Spleen (tissue), 11 donors: Measurements from ENCODE around the gene RESP18. TPM values are rescaled to one million over a fixed set of nuclear protein-coding genes. Genes with fewer than 3 reads are reported as not detected.

ENCODE experiments used
- DNase-seq: peaks from one replicate; pipeline ENCODE4 v3.0.0-alpha.2; 2020
- H3K27ac ChIP-seq, 8 donors: fragments of 200-600 bp; sonication (generic) in 7 of 8; 1 replicate in 4 of 8; 2 replicates in 4 of 8; pipeline versions ENCODE4 v1.5.0 to v1.8.0; 2016 to 2021; ENCODE audit warnings: inconsistent platforms in 4 of 8, mild to moderate bottlenecking in 4 of 8, moderate library complexity in 1 of 8
- H3K27me3 ChIP-seq, 7 donors: fragments of 200-600 bp; sonication (generic) in 6 of 7; replicated peaks in 1 of 7; 1 replicate in 4 of 7; 2 replicates in 3 of 7; pipeline versions ENCODE4 v1.5.0 to v1.8.0; 2016 to 2021; ENCODE audit warnings: inconsistent platforms in 3 of 7, mild to moderate bottlenecking in 1 of 7
- H3K36me3 ChIP-seq, 6 donors: fragments of 200-600 bp; sonication (generic) in 5 of 6; 1 replicate in 4 of 6; 2 replicates in 2 of 6; pipeline versions ENCODE4 v1.5.0 to v1.8.0; 2016 to 2021; ENCODE audit warnings: inconsistent platforms in 2 of 6
- H3K4me1 ChIP-seq, 6 donors: fragments of 200-600 bp; sonication (generic) in 5 of 6; 1 replicate in 3 of 6; 2 replicates in 3 of 6; pipeline versions ENCODE4 v1.5.0 to v1.8.0; 2016 to 2021; ENCODE audit warnings: inconsistent platforms in 3 of 6
- H3K4me3 ChIP-seq, 8 donors: fragments of 200-600 bp; sonication (generic) in 7 of 8; 1 replicate in 4 of 8; 2 replicates in 4 of 8; pipeline versions ENCODE4 v1.5.0 to v1.8.0; 2016 to 2021; ENCODE audit warnings: inconsistent platforms in 4 of 8, mild to moderate bottlenecking in 4 of 8, moderate library complexity in 2 of 8
- H3K9me3 ChIP-seq, 8 donors: fragments of 200-600 bp; sonication (generic) in 7 of 8; 1 replicate in 4 of 8; 2 replicates in 4 of 8; pipeline versions ENCODE4 v1.5.0 to v1.8.0; 2016 to 2021; ENCODE audit warnings: inconsistent platforms in 4 of 8
- CTCF ChIP-seq, 11 experiments: fragments of 200-600 bp in 7 of 11; fragments of 450-650 bp in 4 of 11; sonication (generic) in 4 of 11; IDR thresholded peaks in 8 of 11; conservative IDR thresholded peaks in 3 of 11; 1 replicate in 7 of 11; 2 replicates in 4 of 11; pipeline versions ENCODE4 v1.4.0 to v1.8.0; 2016 to 2021; ENCODE audit warnings: antibody characterized with exemption in 11 of 11, inconsistent platforms in 4 of 11, mild to moderate bottlenecking in 1 of 11
- POLR2A ChIP-seq, 3 donors: fragments of 450-650 bp; IDR thresholded peaks; one replicate each; pipeline ENCODE4 v1.5.1; 2017; ENCODE audit warnings: antibody characterized with exemption in 3 of 3, mild to moderate bottlenecking in 1 of 3
- POLR2AphosphoS5 ChIP-seq, 3 donors: sonication (generic); formaldehyde crosslinking; IDR thresholded peaks; one replicate each; pipeline ENCODE4 v1.5.1; 2017; ENCODE audit warnings: antibody characterized with exemption in 3 of 3
- WGBS, 5 donors: extraction: QIAGEN DNeasy Blood & Tissue Kit in 3 of 5; methylation state at CpG; one replicate each; pipeline versions ENCODE4 v1.1.5 to v1.1.7; 2013 to 2018; 5-methylcytosine and 5-hydroxymethylcytosine counted together
- intact Hi-C: fragments of 100-400 bp; cut with DNase I; formaldehyde crosslinking; loops from one replicate; pipeline ENCODE4 v1.15.0; 2023; ENCODE audit warnings: low total_unique reads
- polyA plus RNA-seq, 3 donors: library from polyadenylated mRNA; stranded (reverse); fragments of 200-250 nt; gene quantifications; one replicate each; pipeline ENCODE4 v1.2.1, GENCODE V29; 2013
- total RNA-seq, 7 donors: library from RNA; depleted of rRNA in 3 of 7; stranded (reverse); fragments of >200 nt in 3 of 7; fragmentation: NEBNext Ultra II Directional in 4 of 7; extraction: Animal tissue kit (Norgen Biotek cat#: 25700) in 4 of 7; gene quantifications; one replicate each; pipeline versions ENCODE4 v1.1.0 to v1.2.1, GENCODE V29; 2016 to 2021
- donor health status: healthy with polysubstance abuse.
- donor health status: DM: no; HTN: no; CAD: no; lungs with moderate emphysema.
- donor health status: DM: no; HTN: no; CAD: no.
- donor health status: Bipolar disorder and iron deficiency.
- donor health status: healthy.
- donor health status: DM: no; HTN: no; CAD: no.
- donor health status: DM: yes; HTN: yes; CAD: no.

Gene RESP18
- total and polyA plus RNA-seq, 10 donors: 0.83 TPM; not detected in 9

GRCh38 chr2:219335373-219335786, 2.8 kb upstream of the RESP18 start:
- intact Hi-C loops: no loop called here
- no peak for DNase-seq
- no peak overlapping the region for H3K4me3 ChIP-seq
- peaks cover 0 to 24% (median 17%) of the 10 kb centered on the region in 8 donors for H3K9me3 ChIP-seq
- 26 to 55% (median 39%) methylated on average over 5 of the region's 5 CpGs for WGBS, 5 donors
- peaks cover 0 to 3% (median 0%) of the 10 kb centered on the region in 6 donors for H3K4me1 ChIP-seq
- no peak overlapping the region for H3K27ac ChIP-seq
- TF ChIP-seq POLR2AphosphoS5 (IDR thresholded peaks at IDR 0.05) (no peak), CTCF (IDR thresholded peaks at IDR 0.05 in 8 of 11, conservative IDR thresholded peaks at IDR 0.05 in 3 of 11) (no peak), POLR2A (IDR thresholded peaks at IDR 0.05) (no peak)
- H3K27me3 ChIP-seq: peaks cover 3 to 69% (median 36%) of the 10 kb centered on the region in 7 donors
- no peaks in the 10 kb centered on the region for H3K36me3 ChIP-seq

GRCh38 chr2:219334076-219334475, 1.5 kb upstream of the RESP18 start:
- 61 to 94% (median 93%) methylated on average over 2 of the region's 2 CpGs for WGBS, 5 donors
- DNase-seq: no peak
- H3K9me3 ChIP-seq: peaks cover 0 to 24% (median 17%) of the 10 kb centered on the region in 8 donors
- no peak for TF ChIP-seq POLR2A (IDR thresholded peaks at IDR 0.05)
- no peak for TF ChIP-seq POLR2AphosphoS5 (IDR thresholded peaks at IDR 0.05)
- no peak for TF ChIP-seq CTCF (IDR thresholded peaks at IDR 0.05 in 8 of 11, conservative IDR thresholded peaks at IDR 0.05 in 3 of 11)
- H3K27me3 ChIP-seq: peaks cover 3 to 82% (median 36%) of the 10 kb centered on the region in 7 donors
- no peak overlapping the region for H3K4me3 ChIP-seq
- peaks cover 0 to 3% (median 0%) of the 10 kb centered on the region in 6 donors for H3K4me1 ChIP-seq
- intact Hi-C loops: no loop called here
- H3K36me3 ChIP-seq: no peaks in the 10 kb centered on the region
- no peak overlapping the region for H3K27ac ChIP-seq

GRCh38 chr2:219331560-219332213, 857 bp downstream of the RESP18 start:
- Histone ChIP-seq H3K36me3 (no peaks in the 10 kb centered on the region), H3K9me3 (peaks cover 0 to 18% (median 14%) of the 10 kb centered on the region in 8 donors), H3K4me3 (no peak overlapping the region), H3K27ac (no peak overlapping the region), H3K27me3 (peaks cover 3 to 83% (median 36%) of the 10 kb centered on the region in 7 donors), H3K4me1 (peaks cover 0 to 3% (median 0%) of the 10 kb centered on the region in 6 donors)
- 14 to 29% (median 19%) methylated on average over 33 to 39 of the region's 39 CpGs for WGBS, 5 donors
- peak in 1 of 3 donors; percentile 19 for TF ChIP-seq POLR2AphosphoS5 (IDR thresholded peaks at IDR 0.05)
- TF ChIP-seq CTCF (IDR thresholded peaks at IDR 0.05 in 8 of 11, conservative IDR thresholded peaks at IDR 0.05 in 3 of 11): no peak
- no peak for DNase-seq
- intact Hi-C loops: no loop called here

GRCh38 chr2:219327719-219328118, 4.8 kb downstream of the RESP18 start:
- H3K36me3 ChIP-seq: no peaks in the 10 kb centered on the region

More at GRCh38 chr2:219327719-219328118, 4.8 kb downstream of the RESP18 start:
- Histone ChIP-seq H3K27ac (no peak overlapping the region), H3K4me3 (no peak overlapping the region), H3K9me3 (no peaks in the 10 kb centered on the region), H3K27me3 (peaks cover 3 to 87% (median 16%) of the 10 kb centered on the region in 7 donors), H3K4me1 (peaks cover 0 to 3% (median 0%) of the 10 kb centered on the region in 6 donors)
- DNase-seq: no peak
- TF ChIP-seq CTCF (IDR thresholded peaks at IDR 0.05 in 8 of 11, conservative IDR thresholded peaks at IDR 0.05 in 3 of 11): no peak
- TF ChIP-seq POLR2AphosphoS5 (IDR thresholded peaks at IDR 0.05): no peak
- TF ChIP-seq POLR2A (IDR thresholded peaks at IDR 0.05): no peak
- intact Hi-C loops: no loop called here
- 47 to 64% (median 56%) methylated on average over 2 of the region's 2 CpGs for WGBS, 5 donors
